ENCODE measurements around the gene SLC16A10. TPM values are rescaled to one million over a fixed set of nuclear protein-coding genes. Genes with fewer than 3 reads are reported as not detected.
"Not testable (repeated sequence)": the region's sequence is repeated elsewhere in the genome, so short reads cannot be mapped to it uniquely, and the experiment has no call there.

Gene SLC16A10
- total and polyA plus RNA-seq, 2 of the 13 experiments (the other 11 are each of a cell fraction or from before 2014, with no cell fraction given) = 8.2 to 20.1 TPM

- H3K27me3 ChIP-seq (ENCODE audit: control insufficient read depth in 1 of 2, insufficient read depth in 2 of 2, low read length in 2 of 2); H4K20me1 ChIP-seq (ENCODE audit: insufficient read depth, low read length); POLR2A ChIA-PET; FAIRE-seq; H3K36me3 ChIP-seq (replicated peaks in 1 of 2; ENCODE audit: control insufficient read depth in 1 of 2, insufficient read depth in 2 of 2, low read length in 2 of 2); H3K27ac ChIP-seq (ENCODE audit: extremely low read length, insufficient read depth, low read length); H3K9me3 ChIP-seq (ENCODE audit: low read length); ATAC-seq; BruUV-seq (replicated peaks); H2AFZ ChIP-seq (ENCODE audit: low read length); DNase-seq (ENCODE audit: low spot score); H3K4me3 ChIP-seq (replicated peaks in 1 of 3; ENCODE audit: insufficient read depth in 1 of 3, low read depth in 2 of 3, low read length in 3 of 3); in situ Hi-C loops (cut with HindIII; ENCODE audit: extremely low pct_ligation_motif_present, low pct_unique_long_range_greater_than_20kb); H3K9ac ChIP-seq (ENCODE audit: insufficient read depth, low read depth, low read length); TF ChIP-seq SOX13 (IDR thresholded peaks at IDR 0.05): not testable (repeated sequence)
- CTCF ChIA-PET (ENCODE audit: low intra/inter-chr PET ratio, low total read pairs) = interaction anchor here (0.8 kb wide), 1 partner anchor 198 kb away, joined by 3 read pairs; no protein-coding TSS in a partner anchor
- Histone ChIP-seq H3K4me1 (ENCODE audit: insufficient read depth, low read length) (peaks cover 46% of the 10 kb centered on the region), H3K79me2 (ENCODE audit: insufficient read depth, low read length) (peaks cover 11% of the 10 kb centered on the region), H3K4me2 (ENCODE audit: low read depth, low read length) (peak overlapping the region; percentile 38)
- no CpG with 5 or more reads among the region's 2 CpGs for WGBS (ENCODE audit: low lambda C conversion rate)
- TF ChIP-seq MIXL1 (CRISPR knock-in tag; IDR thresholded peaks at IDR 0.05) (0 out of 2 replicates have a peak, but pooled peaks have one; percentile 26), ARID5B (CRISPR knock-in tag; IDR thresholded peaks at IDR 0.05) (peak; percentile 22; the same call in 1 of the 2 replicates), SAP130 (CRISPR knock-in tag; IDR thresholded peaks at IDR 0.05; ENCODE audit: low read depth) (peak; percentile 34; the same call in 1 of the 2 replicates), SOX13 (CRISPR knock-in tag; conservative IDR thresholded peaks at IDR 0.05 in 1 of 2, IDR thresholded peaks at IDR 0.05 in 1 of 2) (0 out of 4 replicates have a peak, but pooled peaks of 1 of the 2 experiments have one; percentile 10)
- intact Hi-C loops (cut with micrococcal nuclease; ENCODE audit: unreplicated experiment) = loop anchor here (1.0 to 5.0 kb wide), 3 partner anchors 169 to 245 kb away; partner anchors contain the start of gene SLC16A10
These were observed 168.5 kb downstream of the SLC16A10 start for GRCh38 chr6:111255838-111256237.
